Spleen (tissue), 11 donors: ENCODE data around the gene RANBP17. TPM values are rescaled to one million over a fixed set of nuclear protein-coding genes. Genes with fewer than 3 reads are reported as not detected.

Source experiments
- DNase-seq: peaks from one replicate; pipeline ENCODE4 v3.0.0-alpha.2; 2020
- H3K27ac ChIP-seq, 8 donors: fragments of 200-600 bp; sonication (generic) in 7 of 8; 1 replicate in 4 of 8; 2 replicates in 4 of 8; pipeline versions ENCODE4 v1.5.0 to v1.8.0; 2016 to 2021; ENCODE audit warnings: inconsistent platforms in 4 of 8, mild to moderate bottlenecking in 4 of 8, moderate library complexity in 1 of 8
- H3K27me3 ChIP-seq, 7 donors: fragments of 200-600 bp; sonication (generic) in 6 of 7; replicated peaks in 1 of 7; 1 replicate in 4 of 7; 2 replicates in 3 of 7; pipeline versions ENCODE4 v1.5.0 to v1.8.0; 2016 to 2021; ENCODE audit warnings: inconsistent platforms in 3 of 7, mild to moderate bottlenecking in 1 of 7
- H3K36me3 ChIP-seq, 6 donors: fragments of 200-600 bp; sonication (generic) in 5 of 6; 1 replicate in 4 of 6; 2 replicates in 2 of 6; pipeline versions ENCODE4 v1.5.0 to v1.8.0; 2016 to 2021; ENCODE audit warnings: inconsistent platforms in 2 of 6
- H3K4me1 ChIP-seq, 6 donors: fragments of 200-600 bp; sonication (generic) in 5 of 6; 1 replicate in 3 of 6; 2 replicates in 3 of 6; pipeline versions ENCODE4 v1.5.0 to v1.8.0; 2016 to 2021; ENCODE audit warnings: inconsistent platforms in 3 of 6
- H3K4me3 ChIP-seq, 8 donors: fragments of 200-600 bp; sonication (generic) in 7 of 8; 1 replicate in 4 of 8; 2 replicates in 4 of 8; pipeline versions ENCODE4 v1.5.0 to v1.8.0; 2016 to 2021; ENCODE audit warnings: inconsistent platforms in 4 of 8, mild to moderate bottlenecking in 4 of 8, moderate library complexity in 2 of 8
- H3K9me3 ChIP-seq, 8 donors: fragments of 200-600 bp; sonication (generic) in 7 of 8; 1 replicate in 4 of 8; 2 replicates in 4 of 8; pipeline versions ENCODE4 v1.5.0 to v1.8.0; 2016 to 2021; ENCODE audit warnings: inconsistent platforms in 4 of 8
- POLR2A ChIP-seq, 3 donors: fragments of 450-650 bp; IDR thresholded peaks; one replicate each; pipeline ENCODE4 v1.5.1; 2017; ENCODE audit warnings: antibody characterized with exemption in 3 of 3, mild to moderate bottlenecking in 1 of 3
- POLR2AphosphoS5 ChIP-seq, 3 donors: sonication (generic); formaldehyde crosslinking; IDR thresholded peaks; one replicate each; pipeline ENCODE4 v1.5.1; 2017; ENCODE audit warnings: antibody characterized with exemption in 3 of 3
- WGBS, 5 donors: extraction: QIAGEN DNeasy Blood & Tissue Kit in 3 of 5; methylation state at CpG; one replicate each; pipeline versions ENCODE4 v1.1.5 to v1.1.7; 2013 to 2018; 5-methylcytosine and 5-hydroxymethylcytosine counted together
- intact Hi-C: fragments of 100-400 bp; cut with DNase I; formaldehyde crosslinking; loops from one replicate; pipeline ENCODE4 v1.15.0; 2023; ENCODE audit warnings: low total_unique reads
- polyA plus RNA-seq, 3 donors: library from polyadenylated mRNA; stranded (reverse); fragments of 200-250 nt; gene quantifications; one replicate each; pipeline ENCODE4 v1.2.1, GENCODE V29; 2013
- total RNA-seq, 7 donors: library from RNA; depleted of rRNA in 3 of 7; stranded (reverse); fragments of >200 nt in 3 of 7; fragmentation: NEBNext Ultra II Directional in 4 of 7; extraction: Animal tissue kit (Norgen Biotek cat#: 25700) in 4 of 7; gene quantifications; one replicate each; pipeline versions ENCODE4 v1.1.0 to v1.2.1, GENCODE V29; 2016 to 2021
- TF ChIP-seq, protein P1 (sequence below), 11 experiments: fragments of 200-600 bp in 7 of 11; fragments of 450-650 bp in 4 of 11; sonication (generic) in 4 of 11; IDR thresholded peaks in 8 of 11; conservative IDR thresholded peaks in 3 of 11; 1 replicate in 7 of 11; 2 replicates in 4 of 11; pipeline versions ENCODE4 v1.4.0 to v1.8.0; 2016 to 2021; ENCODE audit warnings: antibody characterized with exemption in 11 of 11, inconsistent platforms in 4 of 11, mild to moderate bottlenecking in 1 of 11
- donor health status: healthy with polysubstance abuse.
- donor health status: DM: no; HTN: no; CAD: no; lungs with moderate emphysema.
- donor health status: DM: no; HTN: no; CAD: no.
- donor health status: Bipolar disorder and iron deficiency.
- donor health status: healthy.
- donor health status: DM: no; HTN: no; CAD: no.
- donor health status: DM: yes; HTN: yes; CAD: no.

The RANBP17 gene
- total and polyA plus RNA-seq, 10 donors = 0.56 to 6.6 (median 3.4) TPM

DNA sequence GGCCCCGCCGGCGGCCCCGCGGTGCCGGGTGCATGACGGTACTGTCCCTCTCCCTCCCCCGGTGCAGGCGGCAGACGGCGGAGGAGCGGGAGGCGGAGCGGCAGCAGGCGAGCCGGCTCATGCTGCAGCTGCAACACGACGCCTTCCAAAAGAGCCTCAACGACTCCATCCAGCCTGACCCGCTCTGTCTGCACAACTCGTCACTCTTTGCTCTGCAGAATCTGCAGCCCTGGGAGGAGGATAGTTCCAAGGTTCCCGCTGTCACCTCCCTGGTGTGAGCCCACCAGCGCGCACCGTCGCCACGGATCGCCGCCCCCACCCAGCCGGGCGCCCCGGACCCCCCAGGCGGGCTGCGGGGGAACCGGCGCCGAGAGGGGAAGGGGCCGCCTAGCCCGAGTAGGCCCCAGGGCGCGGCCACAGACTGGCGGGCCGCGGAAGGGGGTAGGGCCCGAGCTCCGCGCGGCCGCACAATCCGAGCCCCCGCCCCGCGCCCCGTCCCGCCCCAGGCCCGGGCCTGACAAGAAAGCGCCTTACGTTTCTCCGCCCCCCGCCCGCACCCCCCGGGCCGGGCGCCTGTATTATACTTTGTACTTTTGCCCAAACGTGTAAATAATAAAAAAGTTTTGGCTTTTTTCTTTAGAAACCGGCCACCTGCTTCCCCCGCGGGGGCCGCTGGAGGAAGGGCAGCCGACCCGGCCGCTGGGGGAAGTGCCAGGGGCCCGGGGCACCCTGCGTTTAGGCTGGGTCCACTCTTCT lies 449.7 kb downstream of the RANBP17 start:
- Histone ChIP-seq H3K4me1 (peaks cover 24 to 90% (median 73%) of the 10 kb centered on the region in 6 donors), H3K9me3 (no peaks in the 10 kb centered on the region), H3K4me3 (peak overlapping the region in 7 of 8 donors; percentile 5 to 60 (median 25)), H3K27me3 (peaks cover 42 to 100% (median 98%) of the 10 kb centered on the region in 7 donors), H3K36me3 (no peaks in the 10 kb centered on the region), H3K27ac (no peak overlapping the region)
- intact Hi-C loops = no loop called here
- TF ChIP-seq POLR2AphosphoS5 (IDR thresholded peaks at IDR 0.05) = no peak
- TF ChIP-seq POLR2A (IDR thresholded peaks at IDR 0.05) = no peak
- TF ChIP-seq, protein P1, sequence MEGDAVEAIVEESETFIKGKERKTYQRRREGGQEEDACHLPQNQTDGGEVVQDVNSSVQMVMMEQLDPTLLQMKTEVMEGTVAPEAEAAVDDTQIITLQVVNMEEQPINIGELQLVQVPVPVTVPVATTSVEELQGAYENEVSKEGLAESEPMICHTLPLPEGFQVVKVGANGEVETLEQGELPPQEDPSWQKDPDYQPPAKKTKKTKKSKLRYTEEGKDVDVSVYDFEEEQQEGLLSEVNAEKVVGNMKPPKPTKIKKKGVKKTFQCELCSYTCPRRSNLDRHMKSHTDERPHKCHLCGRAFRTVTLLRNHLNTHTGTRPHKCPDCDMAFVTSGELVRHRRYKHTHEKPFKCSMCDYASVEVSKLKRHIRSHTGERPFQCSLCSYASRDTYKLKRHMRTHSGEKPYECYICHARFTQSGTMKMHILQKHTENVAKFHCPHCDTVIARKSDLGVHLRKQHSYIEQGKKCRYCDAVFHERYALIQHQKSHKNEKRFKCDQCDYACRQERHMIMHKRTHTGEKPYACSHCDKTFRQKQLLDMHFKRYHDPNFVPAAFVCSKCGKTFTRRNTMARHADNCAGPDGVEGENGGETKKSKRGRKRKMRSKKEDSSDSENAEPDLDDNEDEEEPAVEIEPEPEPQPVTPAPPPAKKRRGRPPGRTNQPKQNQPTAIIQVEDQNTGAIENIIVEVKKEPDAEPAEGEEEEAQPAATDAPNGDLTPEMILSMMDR (IDR thresholded peaks at IDR 0.05 in 8 of 11, conservative IDR thresholded peaks at IDR 0.05 in 3 of 11) = no peak
- WGBS, 5 donors = 2 to 9% (median 3%) methylated on average over 23 to 74 of the region's 74 CpGs
- no peak for DNase-seq

DNA sequence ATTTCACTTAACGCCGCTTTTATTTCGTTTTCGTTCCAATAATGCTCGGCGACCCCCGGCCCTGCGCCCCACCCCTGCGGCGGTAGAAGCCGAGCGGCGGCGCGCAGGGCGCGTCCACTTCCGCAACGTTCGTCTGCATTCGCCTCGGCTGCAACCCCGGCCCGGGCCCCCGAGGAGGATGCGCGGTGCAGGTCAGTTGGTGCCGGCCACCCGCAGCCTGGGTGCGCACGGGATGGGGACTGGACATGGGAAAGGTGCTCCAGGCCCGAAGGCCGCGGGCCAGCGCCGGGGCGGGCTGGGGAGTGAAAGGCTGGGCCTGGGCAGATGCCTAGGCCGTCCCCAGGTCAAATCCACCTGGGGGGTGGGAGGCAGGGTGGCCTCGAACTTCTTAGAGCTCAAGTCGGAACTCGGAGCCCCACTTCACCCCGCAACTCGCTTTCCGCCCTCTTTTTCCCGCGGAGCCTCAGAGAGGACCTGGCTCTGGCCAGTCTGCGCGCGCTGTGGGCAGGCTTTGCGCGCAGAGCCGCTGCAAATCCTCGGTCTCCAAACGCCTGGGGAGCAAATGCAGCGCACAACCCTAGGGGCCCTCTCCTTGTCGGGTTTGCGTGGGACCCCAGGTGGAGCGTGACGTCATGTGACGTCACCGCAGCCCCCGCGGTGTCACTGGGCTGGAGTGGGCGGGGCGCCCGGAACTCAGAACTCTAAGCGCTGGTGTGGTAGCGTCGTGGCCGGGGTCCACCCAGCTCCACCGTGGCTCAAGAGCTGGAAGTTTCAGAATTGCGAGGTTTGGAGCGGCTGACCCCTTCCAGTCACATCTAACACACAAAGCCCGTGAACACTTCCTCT lies 450.5 kb downstream of the RANBP17 start:
- TF ChIP-seq, protein P1 (IDR thresholded peaks at IDR 0.05 in 8 of 11, conservative IDR thresholded peaks at IDR 0.05 in 3 of 11) = no peak
- TF ChIP-seq POLR2A (IDR thresholded peaks at IDR 0.05) = no peak
- no peak for TF ChIP-seq POLR2AphosphoS5 (IDR thresholded peaks at IDR 0.05)
- 4 to 14% (median 7%) methylated on average over 56 to 74 of the region's 74 CpGs for WGBS, 5 donors
- H3K4me1 ChIP-seq = peaks cover 26 to 97% (median 80%) of the 10 kb centered on the region in 6 donors
- H3K4me3 ChIP-seq = peak overlapping the region in 7 of 8 donors; percentile 5 to 60 (median 25)
- no peak for DNase-seq
- intact Hi-C loops = no loop called here
- H3K27ac ChIP-seq = no peak overlapping the region
- H3K36me3 ChIP-seq = no peaks in the 10 kb centered on the region
- H3K9me3 ChIP-seq = no peaks in the 10 kb centered on the region
- peaks cover 43 to 100% (median 98%) of the 10 kb centered on the region in 7 donors for H3K27me3 ChIP-seq

DNA sequence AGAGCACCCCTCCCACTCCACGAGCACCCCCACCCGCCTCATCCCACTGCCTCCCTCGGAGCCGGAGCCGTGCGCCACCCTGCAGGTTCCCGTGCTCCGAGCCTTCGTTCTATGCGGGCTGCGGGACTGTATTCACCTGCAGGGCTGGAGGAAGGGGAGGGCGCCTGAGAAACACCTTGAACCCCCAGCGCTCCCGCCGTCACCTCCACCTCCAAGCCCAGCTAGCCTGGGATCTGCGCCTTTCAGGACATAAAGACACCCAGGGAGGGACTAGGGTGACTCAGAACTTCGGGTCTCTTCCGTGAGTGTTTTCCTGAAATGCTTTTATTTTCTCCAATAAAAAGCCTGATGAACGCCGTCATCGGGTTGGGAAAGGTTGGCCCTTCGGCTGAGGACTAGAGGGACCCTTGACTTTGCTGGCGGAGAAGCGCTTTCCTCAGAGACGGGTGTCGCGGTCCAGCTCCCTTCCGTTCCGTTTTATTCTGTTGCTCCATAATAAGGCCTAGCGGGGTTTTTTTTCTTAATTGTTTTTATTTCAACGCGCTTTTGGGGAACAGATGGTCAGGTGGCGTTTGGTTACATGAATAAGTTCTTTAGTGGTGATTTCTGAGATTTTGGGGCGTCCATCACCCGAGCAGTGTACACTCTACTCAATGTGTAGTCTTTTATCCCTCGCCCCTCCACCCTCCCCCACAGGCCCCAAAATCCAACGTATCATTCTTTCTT lies 451.8 kb downstream of the RANBP17 start:
- DNase-seq = no peak
- 5 to 13% (median 8%) methylated on average over 34 to 37 of the region's 37 CpGs for WGBS, 5 donors
- Histone ChIP-seq H3K36me3 (no peaks in the 10 kb centered on the region), H3K9me3 (no peaks in the 10 kb centered on the region), H3K27me3 (peaks cover 37 to 100% (median 98%) of the 10 kb centered on the region in 7 donors), H3K27ac (no peak overlapping the region), H3K4me1 (peaks cover 26 to 86% (median 75%) of the 10 kb centered on the region in 6 donors), H3K4me3 (peak overlapping the region in 1 of 8 donors; percentile 5)
- intact Hi-C loops = no loop called here
- TF ChIP-seq POLR2AphosphoS5 (IDR thresholded peaks at IDR 0.05) (no peak), POLR2A (IDR thresholded peaks at IDR 0.05) (no peak)
- TF ChIP-seq, protein P1 (IDR thresholded peaks at IDR 0.05 in 8 of 11, conservative IDR thresholded peaks at IDR 0.05 in 3 of 11) = no peak
